Hepatocyte (in vitro differentiated cells): ENCODE data around the gene ANAPC1.
"Not testable (repeated sequence)": the region's sequence is repeated elsewhere in the genome, so short reads cannot be mapped to it uniquely, and the experiment has no call there.

Experiments
- CTCF ChIP-seq: fragments of 200-600 bp; sonication (generic); IDR thresholded peaks from 2 replicates; pipeline ENCODE4 v1.5.1; 2016; ENCODE audit warnings: antibody characterized with exemption, mild to moderate bottlenecking; ENCODE audit not compliant: poor library complexity
- EZH2 ChIP-seq: fragments of 200-600 bp; sonication (generic); IDR thresholded peaks from 2 replicates; pipeline ENCODE4 v1.6.1; 2016; ENCODE audit warnings: antibody characterized with exemption, mild to moderate bottlenecking, borderline replicate concordance
- EZH2phosphoT487 ChIP-seq: fragments of 200-600 bp; sonication (generic); IDR thresholded peaks from one replicate; pipeline ENCODE4 v1.6.1; 2018; ENCODE audit warnings: antibody characterized with exemption, mild to moderate bottlenecking, low read depth, moderate library complexity; ENCODE audit not compliant: unreplicated experiment, severe bottlenecking

- TF ChIP-seq EZH2phosphoT487, CTCF, EZH2: not testable (repeated sequence)
These were observed 26.0 kb upstream of the ANAPC1 start for GRCh38 chr2:111909997-111910396.
